ENCODE data around the gene IFNL3.

Gene IFNL3

DNA sequence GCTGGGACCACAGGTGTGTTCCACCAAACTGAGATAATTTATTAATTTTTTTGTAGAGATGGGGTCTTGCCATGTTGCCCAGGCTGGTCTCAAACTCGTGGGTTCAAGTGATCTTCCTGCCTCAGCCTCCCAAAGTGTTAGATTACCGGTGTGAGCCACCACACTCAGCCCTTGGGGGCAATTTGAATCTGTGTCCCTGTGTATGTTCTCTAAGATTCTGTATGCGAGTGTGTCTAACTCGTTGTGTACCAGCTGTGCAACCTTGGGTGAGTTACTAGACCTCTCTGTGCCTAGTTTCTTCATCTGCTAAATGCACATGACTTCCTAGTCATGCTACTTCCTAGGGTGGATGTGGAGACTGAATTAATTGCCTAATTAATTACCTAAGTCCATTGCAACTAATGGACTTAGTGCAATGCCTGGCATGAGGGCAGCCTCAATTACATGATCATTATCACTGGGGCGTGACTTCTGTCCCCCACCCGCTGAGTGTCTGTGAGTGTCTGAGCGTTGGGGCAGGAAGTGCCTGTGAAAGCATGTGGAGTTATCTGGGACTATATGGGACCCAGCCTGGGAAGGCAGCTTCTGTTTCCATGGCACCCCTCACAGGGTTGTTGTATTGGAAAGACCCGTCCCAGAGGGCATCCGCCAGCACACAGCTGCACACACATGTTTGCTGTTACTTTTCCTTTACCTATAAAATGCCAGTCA is 49.8 kb downstream of the IFNL3 start:
- no peak for DNase-seq (ENCODE audit: low read depth in 4 of 4, low spot score in 1 of 4)

DNA sequence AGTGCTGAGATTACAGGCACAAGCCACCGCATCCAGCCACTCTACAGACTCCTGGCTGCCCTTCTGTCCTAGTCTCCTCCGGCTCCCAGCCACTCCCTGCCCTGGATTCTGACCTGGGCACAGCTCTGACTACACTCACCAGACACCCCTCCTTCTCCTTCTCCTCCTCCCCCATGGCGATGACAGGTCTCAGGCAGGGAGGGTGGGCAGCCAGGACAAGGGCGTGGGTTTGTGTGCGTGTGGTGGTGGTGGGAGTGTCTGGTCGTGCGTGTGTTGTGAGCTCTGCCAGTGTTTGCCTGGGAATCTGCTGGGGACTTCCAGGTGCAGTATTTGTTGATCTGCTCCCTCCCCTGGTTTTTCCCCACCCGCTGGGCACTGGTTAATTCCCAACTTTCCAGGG is 51.0 kb downstream of the IFNL3 start:
- DNase-seq (ENCODE audit: low read depth in 4 of 4, low spot score in 1 of 4), result no peak
